ENCODE data around the gene PRPF18.

The PRPF18 gene

GRCh38 chr10:13670311-13670710 is 83.5 kb downstream of the PRPF18 start:
- no peak for DNase-seq

GRCh38 chr10:13671904-13672303 is 85.1 kb downstream of the PRPF18 start:
- no peak for DNase-seq

GRCh38 chr10:13672548-13672947 is 85.8 kb downstream of the PRPF18 start:
- DNase-seq: no peak

GRCh38 chr10:13673156-13673555 is 86.4 kb downstream of the PRPF18 start:
- no peak for DNase-seq

GRCh38 chr10:13674645-13675588 is 88.2 kb downstream of the PRPF18 start:
- DNase-seq: no peak

- DNase-seq: no peak
Observed at GRCh38 chr10:13678101-13678843, 91.5 kb downstream of the PRPF18 start.
